ENCODE results near the gene RPH3AL.
"Not testable (repeated sequence)": the region's sequence is repeated elsewhere in the genome, so short reads cannot be mapped to it uniquely, and the experiment has no call there.

Gene RPH3AL

GRCh38 chr17:260944-261343 is 91.7 kb downstream of the RPH3AL start:
- no peak for DNase-seq (ENCODE audit: low read depth in 2 of 2)

GRCh38 chr17:260031-260791 is 92.4 kb downstream of the RPH3AL start:
- no peak for DNase-seq (ENCODE audit: low read depth in 2 of 2)

GRCh38 chr17:259341-259976 is 93.1 kb downstream of the RPH3AL start:
- DNase-seq (ENCODE audit: low read depth in 2 of 2): no peak

GRCh38 chr17:258906-259305 is 93.7 kb downstream of the RPH3AL start:
- no peak for DNase-seq (ENCODE audit: low read depth in 2 of 2)

- no peak for DNase-seq (ENCODE audit: low read depth in 2 of 2)
Measured at GRCh38 chr17:258045-258734, 94.4 kb downstream of the RPH3AL start.

- no peak for DNase-seq (ENCODE audit: low read depth in 2 of 2)
Measured at GRCh38 chr17:253091-253846, 99.3 kb downstream of the RPH3AL start.

GRCh38 chr17:252456-252855 is 100.2 kb downstream of the RPH3AL start:
- no peak for DNase-seq (ENCODE audit: low read depth in 2 of 2)

GRCh38 chr17:251531-251930 is 101.1 kb downstream of the RPH3AL start:
- no peak for DNase-seq (ENCODE audit: low read depth in 2 of 2)

GRCh38 chr17:250487-251300 is 101.9 kb downstream of the RPH3AL start:
- DNase-seq (ENCODE audit: low read depth in 2 of 2): no peak

- no peak for DNase-seq (ENCODE audit: low read depth in 2 of 2)
Measured at GRCh38 chr17:249236-249993, 103.2 kb downstream of the RPH3AL start.

GRCh38 chr17:248337-249235 is 104.0 kb downstream of the RPH3AL start:
- DNase-seq (ENCODE audit: low read depth in 2 of 2): no peak

GRCh38 chr17:247767-248166 is 104.8 kb downstream of the RPH3AL start:
- no peak for DNase-seq (ENCODE audit: low read depth in 2 of 2)

- DNase-seq (ENCODE audit: low read depth in 2 of 2): no peak
Measured at GRCh38 chr17:246851-247421, 105.7 kb downstream of the RPH3AL start.

- DNase-seq (ENCODE audit: low read depth in 2 of 2): no peak
Measured at GRCh38 chr17:246226-246625, 106.4 kb downstream of the RPH3AL start.

- no peak for DNase-seq (ENCODE audit: low read depth in 2 of 2)
Measured at GRCh38 chr17:245611-246010, 107.0 kb downstream of the RPH3AL start.

- DNase-seq (ENCODE audit: low read depth in 2 of 2): no peak
Measured at GRCh38 chr17:245020-245419, 107.6 kb downstream of the RPH3AL start.

- not testable (repeated sequence) for DNase-seq (ENCODE audit: low read depth in 2 of 2)
Measured at GRCh38 chr17:243924-244323, 108.7 kb downstream of the RPH3AL start.

GRCh38 chr17:238964-239259 is 113.7 kb downstream of the RPH3AL start:
- no peak for DNase-seq (ENCODE audit: low read depth in 2 of 2)

All from activated CD8-positive, alpha-beta memory T cell treated with anti-CD3 and anti-CD28 coated beads for 4 hours (primary cell).